Activated T-cell treated with anti-CD3 and anti-CD28 coated beads, Interleukin-2, amount 50 U/mL, for 24 hours (primary cell): Measurements from ENCODE around the gene TBR1.

ENCODE experiments used
- DNase-seq: peaks from one replicate; pipeline ENCODE4 v3.0.0-alpha.2; 2020
- H3K27ac Mint-ChIP-seq: 2 replicates; pipeline ENCODE4 v1.8.0; 2020; ENCODE audit warnings: mild to moderate bottlenecking, mixed read lengths
- H3K27me3 Mint-ChIP-seq: 2 replicates; pipeline ENCODE4 v1.8.0; 2020; ENCODE audit warnings: mixed read lengths
- H3K36me3 Mint-ChIP-seq: 2 replicates; pipeline ENCODE4 v1.8.0; 2020; ENCODE audit warnings: low read depth, mixed read lengths
- H3K4me1 Mint-ChIP-seq: 2 replicates; pipeline ENCODE4 v1.8.0; 2020; ENCODE audit warnings: low read depth, mixed read lengths
- H3K4me3 Mint-ChIP-seq: 2 replicates; pipeline ENCODE4 v1.8.0; 2020; ENCODE audit warnings: mild to moderate bottlenecking, moderate library complexity, mixed read lengths
- H3K9me3 Mint-ChIP-seq: 2 replicates; pipeline ENCODE4 v1.8.0; 2020; ENCODE audit warnings: mixed read lengths

TBR1 gene

DNA sequence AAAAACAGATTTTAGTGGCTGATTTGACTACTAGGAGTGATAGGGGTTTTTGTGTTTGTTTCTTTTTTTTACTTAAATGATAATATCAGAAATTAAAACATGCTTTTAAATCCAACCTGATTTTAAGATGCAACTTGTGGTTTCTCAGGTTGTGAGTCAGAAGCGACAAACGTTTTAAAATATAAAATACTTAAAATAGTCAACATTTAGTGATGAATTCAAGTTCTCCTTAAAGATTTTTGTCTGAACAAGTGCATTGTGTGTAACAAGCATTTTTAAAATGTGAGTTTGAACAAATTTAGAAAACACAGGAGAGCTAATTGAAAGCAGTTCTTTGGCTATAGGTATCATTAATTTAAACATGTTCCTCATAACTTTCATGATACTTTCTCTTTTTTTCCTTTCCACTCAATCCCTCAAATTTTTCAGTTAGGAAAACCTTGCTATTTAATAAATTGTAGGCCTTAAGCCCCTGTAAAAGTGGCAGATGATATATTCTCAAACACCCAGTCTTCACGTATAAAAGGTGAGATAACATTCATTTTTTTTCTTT, 3.6 kb downstream of the TBR1 start:
- Mint-ChIP-seq H3K36me3 (no peaks in the 10 kb centered on the region), H3K27ac (no peak overlapping the region), H3K4me3 (no peak overlapping the region)

GRCh38 chr2:161420406-161421074, 4.4 kb downstream of the TBR1 start:
- Mint-ChIP-seq H3K36me3 (no peaks in the 10 kb centered on the region), H3K9me3 (no peaks in the 10 kb centered on the region), H3K27ac (no peak overlapping the region), H3K27me3 (peaks cover 96% of the 10 kb centered on the region), H3K4me3 (no peak overlapping the region), H3K4me1 (peaks cover 53% of the 10 kb centered on the region)
- DNase-seq = no peak

More for the DNA sequence above, 3.6 kb downstream of the TBR1 start:
- Mint-ChIP-seq H3K27me3 (peaks cover 96% of the 10 kb centered on the region), H3K9me3 (no peaks in the 10 kb centered on the region), H3K4me1 (peaks cover 59% of the 10 kb centered on the region)
- no peak for DNase-seq

- Mint-ChIP-seq H3K27ac (no peak overlapping the region), H3K4me1 (peaks cover 49% of the 10 kb centered on the region), H3K9me3 (no peaks in the 10 kb centered on the region), H3K4me3 (no peak overlapping the region), H3K36me3 (no peaks in the 10 kb centered on the region), H3K27me3 (peaks cover 96% of the 10 kb centered on the region)
- no peak for DNase-seq
Measured at GRCh38 chr2:161421686-161422085, 5.6 kb downstream of the TBR1 start.

DNA sequence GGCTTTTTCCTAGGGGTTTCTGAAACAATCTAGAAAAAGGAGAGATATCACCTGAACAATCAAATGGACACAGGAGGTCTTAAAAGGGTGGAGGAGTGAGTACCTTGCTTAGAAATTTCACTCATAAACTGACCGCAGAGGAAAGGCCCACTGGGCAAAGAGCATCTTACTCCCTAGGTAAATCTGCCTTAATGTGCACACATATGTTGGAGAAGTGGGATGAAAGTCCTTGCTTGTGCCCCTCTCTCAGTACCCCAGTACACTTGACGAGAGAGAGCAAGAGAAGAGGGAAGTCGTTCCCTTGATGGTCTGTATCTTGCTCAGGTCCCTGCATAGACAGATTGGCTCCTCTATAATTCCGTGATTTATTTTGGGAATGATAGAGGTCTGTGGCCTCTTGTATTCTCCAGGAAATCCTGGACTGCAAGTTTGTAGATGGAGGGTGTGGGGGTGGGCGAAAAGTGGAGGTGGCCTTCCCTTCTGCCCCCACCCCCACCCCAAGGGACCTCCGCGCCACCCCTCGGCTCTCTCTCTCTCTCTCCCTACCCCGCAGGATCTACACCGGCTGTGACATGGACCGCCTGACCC, 6.8 kb downstream of the TBR1 start:
- H3K4me1 Mint-ChIP-seq = peaks cover 47% of the 10 kb centered on the region
- H3K27ac Mint-ChIP-seq = peak overlapping the region; percentile 50
- peaks cover 95% of the 10 kb centered on the region for H3K27me3 Mint-ChIP-seq
- DNase-seq = no peak
- H3K9me3 Mint-ChIP-seq = no peaks in the 10 kb centered on the region
- H3K36me3 Mint-ChIP-seq = no peaks in the 10 kb centered on the region
- H3K4me3 Mint-ChIP-seq = peak overlapping the region; percentile 56

- Mint-ChIP-seq H3K4me3 (peak overlapping the region; percentile 59), H3K9me3 (no peaks in the 10 kb centered on the region), H3K27ac (peak overlapping the region; percentile 66), H3K36me3 (no peaks in the 10 kb centered on the region), H3K4me1 (peaks cover 42% of the 10 kb centered on the region), H3K27me3 (peaks cover 92% of the 10 kb centered on the region)
- DNase-seq = peak; percentile 53
Measured at GRCh38 chr2:161423421-161424393, 7.6 kb downstream of the TBR1 start.

GRCh38 chr2:161424394-161424769, 8.3 kb downstream of the TBR1 start:
- no peaks in the 10 kb centered on the region for H3K36me3 Mint-ChIP-seq
- H3K27me3 Mint-ChIP-seq = peaks cover 92% of the 10 kb centered on the region

DNA sequence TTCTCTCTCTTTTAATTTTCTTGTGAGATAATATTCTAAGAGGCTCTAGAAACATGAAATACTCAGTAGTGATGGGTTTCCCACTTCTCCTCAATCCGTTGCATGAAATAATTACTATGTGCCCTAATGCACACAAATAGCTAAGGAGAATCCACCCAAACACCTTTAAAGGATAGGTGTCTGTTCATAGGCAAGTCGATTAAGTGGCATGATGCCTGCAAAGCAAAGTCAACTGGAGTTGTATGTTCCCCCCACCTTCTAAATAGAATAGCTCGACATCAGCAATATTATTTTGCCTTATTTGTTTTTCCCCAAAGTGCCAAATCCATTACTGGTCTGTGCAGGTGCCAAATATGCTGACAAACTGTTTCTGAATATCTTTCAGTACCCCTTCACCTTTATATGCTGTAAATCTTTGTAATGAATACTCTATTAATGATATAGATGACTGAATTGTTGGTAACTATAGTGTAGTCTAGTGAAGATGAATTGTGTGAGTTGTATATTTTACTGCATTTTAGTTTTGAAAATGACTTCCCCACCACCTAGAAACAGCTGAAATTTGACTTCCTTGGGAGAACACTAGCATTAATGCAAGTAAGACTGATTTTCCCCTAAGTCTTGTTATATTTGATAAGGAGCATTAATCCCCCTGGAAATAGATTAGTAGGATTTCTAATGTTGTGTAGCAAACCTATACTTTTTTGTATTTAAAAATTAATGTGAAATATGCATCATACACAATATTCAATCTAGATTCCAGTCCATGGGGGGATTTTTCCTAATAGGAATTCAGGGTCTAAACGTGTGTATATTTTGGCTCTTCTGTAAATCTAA, 9.0 kb downstream of the TBR1 start:
- peaks cover 34% of the 10 kb centered on the region for H3K4me1 Mint-ChIP-seq
- H3K36me3 Mint-ChIP-seq = no peaks in the 10 kb centered on the region
- H3K27ac Mint-ChIP-seq = no peak overlapping the region
- DNase-seq = no peak
- H3K4me3 Mint-ChIP-seq = no peak overlapping the region
- peaks cover 91% of the 10 kb centered on the region for H3K27me3 Mint-ChIP-seq
- no peaks in the 10 kb centered on the region for H3K9me3 Mint-ChIP-seq

More at GRCh38 chr2:161424394-161424769, 8.3 kb downstream of the TBR1 start:
- Mint-ChIP-seq H3K9me3 (no peaks in the 10 kb centered on the region), H3K27ac (peak overlapping the region; percentile 66), H3K4me1 (peaks cover 35% of the 10 kb centered on the region), H3K4me3 (peak overlapping the region; percentile 59)
- DNase-seq = no peak

DNA sequence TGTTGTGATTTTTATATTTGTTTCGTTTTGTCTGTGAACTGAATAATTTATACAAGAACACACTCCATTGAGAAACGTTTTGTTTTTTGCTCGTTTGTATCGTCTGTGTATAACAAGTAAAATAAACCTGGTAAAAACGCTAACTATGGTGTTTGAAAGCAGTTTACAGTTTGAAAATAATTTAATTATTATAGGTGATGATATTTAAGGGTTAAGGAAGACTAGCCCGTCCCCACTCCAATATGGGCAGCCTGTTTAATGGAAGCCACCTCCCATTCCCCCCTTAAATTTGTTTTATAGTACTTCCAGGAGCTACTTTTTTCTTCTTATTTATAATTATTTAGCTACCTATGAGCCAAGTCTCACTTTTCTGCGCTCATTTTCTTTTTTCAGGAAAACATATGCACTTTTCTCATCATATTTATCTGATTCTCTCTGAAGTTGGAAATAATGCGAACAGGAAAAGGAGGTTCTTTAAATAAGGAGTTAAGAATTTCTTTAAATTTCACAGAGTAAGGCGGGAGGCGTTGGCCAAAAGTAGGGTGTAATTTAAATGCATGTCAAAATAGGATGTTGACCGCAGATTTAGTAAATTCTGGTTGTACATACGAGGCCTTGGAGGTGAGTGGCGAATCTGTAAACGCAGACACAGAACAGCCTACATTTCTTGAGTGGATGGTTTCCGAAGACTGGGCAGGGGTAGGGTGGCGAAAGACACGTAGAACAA, 9.8 kb downstream of the TBR1 start:
- Mint-ChIP-seq H3K9me3 (no peaks in the 10 kb centered on the region), H3K4me3 (no peak overlapping the region), H3K4me1 (peaks cover 32% of the 10 kb centered on the region), H3K27me3 (peaks cover 90% of the 10 kb centered on the region), H3K27ac (no peak overlapping the region), H3K36me3 (no peaks in the 10 kb centered on the region)
- no peak for DNase-seq

GRCh38 chr2:161426455-161426921, 10.4 kb downstream of the TBR1 start:
- Mint-ChIP-seq H3K27me3 (peaks cover 87% of the 10 kb centered on the region), H3K4me3 (peak overlapping the region; percentile 51), H3K9me3 (no peaks in the 10 kb centered on the region), H3K4me1 (peaks cover 32% of the 10 kb centered on the region), H3K36me3 (no peaks in the 10 kb centered on the region), H3K27ac (no peak overlapping the region)
- DNase-seq = no peak

DNA sequence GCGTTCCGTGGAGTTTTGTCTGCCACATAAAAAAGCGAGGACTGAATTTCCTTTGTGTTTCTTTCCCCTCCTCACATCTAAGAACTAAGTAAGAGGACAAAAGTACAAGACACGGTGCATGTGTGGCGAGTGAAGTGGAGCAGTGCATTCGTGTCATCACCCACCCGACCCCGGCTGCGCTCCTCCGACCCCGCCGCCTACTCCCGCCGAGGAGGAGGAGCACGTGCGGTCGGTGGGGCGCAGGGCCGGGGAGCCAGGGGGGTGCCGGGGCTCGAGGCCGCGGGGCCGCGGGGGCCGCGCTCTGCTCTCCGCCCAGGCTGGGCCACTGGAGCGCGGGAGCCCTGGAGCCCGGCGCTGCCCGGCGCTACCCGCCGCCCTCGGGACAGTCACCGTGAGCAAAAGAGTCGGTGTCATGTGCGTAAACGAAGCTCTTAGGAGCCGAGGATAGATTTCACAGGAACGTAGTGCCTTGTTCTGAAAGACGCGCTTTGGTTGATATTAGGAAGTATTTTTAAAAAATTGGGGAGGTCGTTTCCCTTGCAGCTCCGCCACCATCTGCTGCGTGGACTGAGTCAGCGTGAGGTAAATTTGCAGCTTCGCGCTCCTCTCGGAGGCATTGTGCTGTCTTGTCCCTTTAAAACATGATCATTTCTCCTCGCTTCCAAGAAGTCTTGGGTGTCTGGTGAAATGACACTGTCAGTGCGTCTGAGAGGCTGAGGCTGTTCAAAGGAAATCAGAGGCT, 11.0 kb downstream of the TBR1 start:
- peak overlapping the region; percentile 62 for H3K4me3 Mint-ChIP-seq
- peaks cover 32% of the 10 kb centered on the region for H3K4me1 Mint-ChIP-seq
- H3K36me3 Mint-ChIP-seq = no peaks in the 10 kb centered on the region
- peak; percentile 40 for DNase-seq
- H3K27ac Mint-ChIP-seq = no peak overlapping the region
- H3K9me3 Mint-ChIP-seq = no peaks in the 10 kb centered on the region
- peaks cover 87% of the 10 kb centered on the region for H3K27me3 Mint-ChIP-seq

DNA sequence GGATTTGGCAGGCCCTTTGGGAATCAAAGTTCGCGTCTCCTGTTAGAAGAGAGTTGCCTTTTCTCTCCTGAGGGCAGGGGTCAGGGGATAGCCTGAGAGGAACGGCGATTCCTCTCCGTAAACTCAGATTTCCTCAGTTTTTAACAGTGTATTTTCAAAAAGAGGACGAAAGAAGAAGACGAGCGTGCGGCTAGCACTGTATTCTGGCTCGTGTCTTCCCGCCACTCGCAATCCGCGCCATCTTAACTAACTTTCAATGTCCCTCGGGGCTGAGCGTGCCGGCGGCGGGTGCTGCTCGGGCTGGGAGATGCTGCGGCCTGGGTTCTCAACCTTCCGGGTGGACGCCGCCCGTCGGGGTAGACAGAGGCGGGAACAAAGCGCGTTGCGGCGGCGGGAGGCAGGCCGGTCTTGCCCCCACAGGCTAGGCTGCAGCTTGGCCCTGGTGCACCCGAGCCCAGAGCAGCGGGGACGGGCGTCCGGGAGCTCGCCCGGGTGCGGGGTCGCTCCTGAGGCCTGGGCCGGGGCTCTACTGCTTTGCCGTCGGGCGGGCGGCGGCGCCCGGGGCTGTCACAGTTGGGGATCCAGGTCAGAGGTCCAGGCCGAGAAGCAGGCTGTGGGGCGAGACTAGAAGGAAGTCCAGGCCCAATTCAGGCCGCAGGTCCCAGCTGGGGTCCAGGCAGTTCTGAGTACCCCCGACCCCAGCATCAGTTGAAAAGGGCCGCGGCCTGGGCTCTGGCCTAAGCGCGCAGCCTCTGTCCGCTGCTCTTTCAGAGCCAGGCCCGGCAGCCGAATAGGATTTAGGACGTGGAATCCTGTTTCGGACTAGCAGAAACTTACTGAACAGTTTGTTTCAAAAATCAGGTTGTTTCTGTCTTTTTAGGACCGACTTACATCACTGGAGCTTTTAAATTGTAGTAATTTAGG, 11.8 kb downstream of the TBR1 start:
- Mint-ChIP-seq H3K27me3 (peaks cover 82% of the 10 kb centered on the region), H3K27ac (no peak overlapping the region), H3K4me3 (peak overlapping the region; percentile 62), H3K9me3 (no peaks in the 10 kb centered on the region), H3K4me1 (peaks cover 29% of the 10 kb centered on the region), H3K36me3 (no peaks in the 10 kb centered on the region)
- DNase-seq = no peak

GRCh38 chr2:161430386-161430785, 14.3 kb downstream of the TBR1 start:
- H3K27ac Mint-ChIP-seq = no peak overlapping the region
- no peak overlapping the region for H3K4me3 Mint-ChIP-seq
- peaks cover 77% of the 10 kb centered on the region for H3K27me3 Mint-ChIP-seq

More at GRCh38 chr2:161430386-161430785, 14.3 kb downstream of the TBR1 start:
- Mint-ChIP-seq H3K36me3 (no peaks in the 10 kb centered on the region), H3K4me1 (peaks cover 17% of the 10 kb centered on the region), H3K9me3 (peaks cover 2% of the 10 kb centered on the region)
- DNase-seq = no peak
